Stomach (tissue), 9 donors: Measurements from ENCODE around the gene PHB1. TPM values are rescaled to one million over a fixed set of nuclear protein-coding genes. Genes with fewer than 3 reads are reported as not detected.

Experiments used
- DNase-seq, 2 donors: peaks; one replicate each; pipeline versions ENCODE4 v3.0.0 to v3.0.0-alpha.2; 2013 to 2019
- H3K27ac ChIP-seq, 5 donors: fragments of 200-600 bp in 4 of 5; sonication (generic) in 4 of 5; one replicate each; pipeline ENCODE4 v1.5.1; 2013 to 2019; ENCODE audit warnings: mild to moderate bottlenecking in 1 of 5, moderate library complexity in 1 of 5
- H3K27me3 ChIP-seq, 3 donors: fragments of 200-600 bp; sonication (generic); one replicate each; pipeline ENCODE4 v1.5.1; 2017 to 2019; ENCODE audit warnings: mixed run types in 1 of 3
- H3K36me3 ChIP-seq, 4 donors: fragments of 200-600 bp; sonication (generic); 1 replicate in 3 of 4; 2 replicates in 1 of 4; pipeline ENCODE4 v1.5.1; 2016 to 2019
- H3K4me1 ChIP-seq, 4 donors: fragments of 200-600 bp; sonication (generic); one replicate each; pipeline ENCODE4 v1.5.1; 2016 to 2019
- H3K4me3 ChIP-seq, 4 donors: fragments of 200-600 bp; sonication (generic) in 3 of 4; one replicate each; pipeline ENCODE4 v1.5.1; 2016 to 2019; ENCODE audit warnings: mild to moderate bottlenecking in 1 of 4
- H3K9me3 ChIP-seq, 4 donors: fragments of 200-600 bp; sonication (generic); one replicate each; pipeline ENCODE4 v1.5.1; 2016 to 2019
- CTCF ChIP-seq, 7 experiments: fragments of 450-650 bp in 4 of 7; fragments of 200-600 bp in 3 of 7; sonication (generic) in 3 of 7; IDR thresholded peaks; one replicate each; pipeline ENCODE4 v1.5.1; 2016 to 2019; ENCODE audit warnings: antibody characterized with exemption in 7 of 7, control low read depth in 2 of 7, mild to moderate bottlenecking in 1 of 7
- EP300 ChIP-seq: sonication (generic); formaldehyde crosslinking; IDR thresholded peaks from one replicate; pipeline ENCODE4 v1.6.1; 2017; ENCODE audit warnings: antibody characterized with exemption
- POLR2A ChIP-seq, 4 donors: fragments of 450-650 bp; IDR thresholded peaks; one replicate each; pipeline ENCODE4 v1.6.1; 2016; ENCODE audit warnings: antibody characterized with exemption in 4 of 4, control low read depth in 2 of 4, mild to moderate bottlenecking in 1 of 4, moderate library complexity in 1 of 4
- POLR2AphosphoS5 ChIP-seq, 3 donors: sonication (generic); formaldehyde crosslinking; IDR thresholded peaks; one replicate each; pipeline ENCODE4 v1.6.1; 2016; ENCODE audit warnings: antibody characterized with exemption in 3 of 3
- WGBS, 5 donors: extraction: QIAGEN DNeasy Blood & Tissue Kit in 3 of 5; methylation state at CpG; one replicate each; pipeline versions ENCODE4 v1.1.5 to v1.1.7; 2013 to 2018; 5-methylcytosine and 5-hydroxymethylcytosine counted together
- intact Hi-C: fragments of 100-400 bp; cut with DNase I; formaldehyde crosslinking; loops from one replicate; pipeline ENCODE4 v1.15.1; 2023; ENCODE audit warnings: low total_unique reads
- polyA plus RNA-seq, 3 donors: library from polyadenylated mRNA; stranded (reverse); fragments of 200-250 nt; gene quantifications; one replicate each; pipeline ENCODE4 v1.2.3, GENCODE V29; 2013
- small RNA-seq, 4 donors: library from RNA; depleted of rRNA; stranded (forward); fragments of <200 nt; gene quantifications; one replicate each; pipeline ENCODE3, GENCODE V24; 2016
- total RNA-seq, 5 donors: library from RNA; depleted of rRNA; stranded (reverse); fragments of >200 nt; gene quantifications; one replicate each; pipeline versions ENCODE4 v1.1.0 to v1.2.3, GENCODE V29; 2014 to 2016
- donor health status: healthy with polysubstance abuse.
- donor health status: Bipolar disorder and iron deficiency.
- donor health status: healthy.

PHB1 gene
- total and polyA plus RNA-seq, 8 donors: 44.3 to 152 (median 102) TPM

GRCh38 chr17:49357516-49357915 is 57.2 kb downstream of the PHB1 start:
- H3K4me1 ChIP-seq: peaks cover 30 to 86% (median 53%) of the 10 kb centered on the region in 4 donors
- H3K4me3 ChIP-seq: peak overlapping the region in 1 of 4 donors; percentile 24
- 27 to 44% (median 33%) methylated on average over 3 of the region's 3 CpGs for WGBS, 5 donors
- intact Hi-C loops: no loop called here
- no peaks in the 10 kb centered on the region for H3K36me3 ChIP-seq
- H3K27ac ChIP-seq: peak overlapping the region in 1 of 5 donors; percentile 28
- no peak for TF ChIP-seq POLR2AphosphoS5 (IDR thresholded peaks at IDR 0.05)
- no peak for DNase-seq
- H3K9me3 ChIP-seq: no peaks in the 10 kb centered on the region
- H3K27me3 ChIP-seq: no peaks in the 10 kb centered on the region

DNA sequence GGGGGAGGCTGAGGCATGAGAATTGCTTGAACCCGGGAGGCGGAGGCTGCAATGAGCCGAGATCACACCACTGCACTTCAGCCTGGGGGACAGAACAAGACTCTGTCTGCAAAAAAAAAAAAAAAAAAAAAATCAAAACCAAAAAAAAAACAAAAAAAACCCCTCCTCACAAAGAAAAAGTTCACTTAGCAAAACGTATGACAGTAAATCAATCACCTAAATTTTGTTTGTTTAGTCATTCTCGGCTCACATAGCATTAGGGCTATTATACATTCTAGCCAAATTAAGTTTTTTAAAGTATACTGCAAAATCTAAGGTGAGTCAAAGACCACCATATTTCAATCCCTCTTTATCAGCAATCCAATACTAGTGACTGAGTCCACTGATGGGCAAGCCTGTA is 58.4 kb downstream of the PHB1 start:
- no peak overlapping the region for H3K4me3 ChIP-seq
- DNase-seq: no peak
- TF ChIP-seq POLR2AphosphoS5 (IDR thresholded peaks at IDR 0.05) (no peak), POLR2A (IDR thresholded peaks at IDR 0.05) (no peak), CTCF (IDR thresholded peaks at IDR 0.05) (no peak), EP300 (no peak)
- no peaks in the 10 kb centered on the region for H3K27me3 ChIP-seq
- intact Hi-C loops: no loop called here
- peak overlapping the region in 1 of 5 donors; percentile 3 for H3K27ac ChIP-seq
- no peaks in the 10 kb centered on the region for H3K9me3 ChIP-seq
- 76 to 82% (median 78%) methylated on average over 5 of the region's 5 CpGs for WGBS, 5 donors
- peaks cover 34 to 96% (median 56%) of the 10 kb centered on the region in 4 donors for H3K4me1 ChIP-seq
- H3K36me3 ChIP-seq: no peaks in the 10 kb centered on the region

Small RNAs within 50 kb of the gene (small RNA-seq; reads per million reads assigned to genes)
- gene RF00019: 0 reads per million in 4 donors

Other genes with a start within 250 kb of the PHB1 start
- 100 to 1,000 TPM in 1 of 5 donors, 1 to 10 TPM in 2, not detected in 2; 1.6 to 134 (median 1.7) TPM for gene GNGT2, start 204.3 kb downstream of the PHB1 start, total RNA-seq
- gene GNGT2, start 204.3 kb downstream of the PHB1 start, polyA plus RNA-seq: 1 to 10 TPM; 2.7 to 2.9 (median 2.9) TPM
- 10 to 100 TPM in 2 of 5 donors, 1 to 10 TPM in 3; 1.3 to 72.4 (median 3.1) TPM for gene ABI3, start 204.2 kb downstream of the PHB1 start, total RNA-seq
- 1 to 10 TPM; 4.1 to 9.9 (median 9.5) TPM for gene ABI3, start 204.2 kb downstream of the PHB1 start, polyA plus RNA-seq
- gene PHOSPHO1, start 184.1 kb downstream of the PHB1 start, total RNA-seq: 1 to 10 TPM in 2 of 5 donors, not detected in 3; 1.7 to 7.7 TPM
- under 1 TPM in 1 of 3 donors, not detected in 2; 0.35 TPM for gene PHOSPHO1, start 184.1 kb downstream of the PHB1 start, polyA plus RNA-seq
- gene ZNF652, start 52.6 kb downstream of the PHB1 start, total RNA-seq: 10 to 100 TPM; 31.3 to 89.3 (median 46.9) TPM
- 10 to 100 TPM; 16.4 to 21.5 (median 17.1) TPM for gene ZNF652, start 52.6 kb downstream of the PHB1 start, polyA plus RNA-seq
- gene NGFR, start 80.4 kb upstream of the PHB1 start, total RNA-seq: 1 to 10 TPM in 4 of 5 donors, not detected in 1; 1.9 to 6.6 (median 4.3) TPM
- gene NGFR, start 80.4 kb upstream of the PHB1 start, polyA plus RNA-seq: 1 to 10 TPM; 1.1 to 4.0 (median 1.5) TPM
- 10 to 100 TPM in 1 of 5 donors, 1 to 10 TPM in 2, not detected in 2; 1.0 to 10.7 (median 1.3) TPM for gene NXPH3, start 161.0 kb upstream of the PHB1 start, total RNA-seq
- gene NXPH3, start 161.0 kb upstream of the PHB1 start, polyA plus RNA-seq: 1 to 10 TPM in 1 of 3 donors, under 1 TPM in 2; 0.50 to 2.6 (median 0.92) TPM